Measurements from ENCODE around the gene UBAC2.

GRCh38 chr13:99407906-99408702 lies 207.4 kb downstream of the UBAC2 start:
- TF ChIP-seq, protein P1, sequence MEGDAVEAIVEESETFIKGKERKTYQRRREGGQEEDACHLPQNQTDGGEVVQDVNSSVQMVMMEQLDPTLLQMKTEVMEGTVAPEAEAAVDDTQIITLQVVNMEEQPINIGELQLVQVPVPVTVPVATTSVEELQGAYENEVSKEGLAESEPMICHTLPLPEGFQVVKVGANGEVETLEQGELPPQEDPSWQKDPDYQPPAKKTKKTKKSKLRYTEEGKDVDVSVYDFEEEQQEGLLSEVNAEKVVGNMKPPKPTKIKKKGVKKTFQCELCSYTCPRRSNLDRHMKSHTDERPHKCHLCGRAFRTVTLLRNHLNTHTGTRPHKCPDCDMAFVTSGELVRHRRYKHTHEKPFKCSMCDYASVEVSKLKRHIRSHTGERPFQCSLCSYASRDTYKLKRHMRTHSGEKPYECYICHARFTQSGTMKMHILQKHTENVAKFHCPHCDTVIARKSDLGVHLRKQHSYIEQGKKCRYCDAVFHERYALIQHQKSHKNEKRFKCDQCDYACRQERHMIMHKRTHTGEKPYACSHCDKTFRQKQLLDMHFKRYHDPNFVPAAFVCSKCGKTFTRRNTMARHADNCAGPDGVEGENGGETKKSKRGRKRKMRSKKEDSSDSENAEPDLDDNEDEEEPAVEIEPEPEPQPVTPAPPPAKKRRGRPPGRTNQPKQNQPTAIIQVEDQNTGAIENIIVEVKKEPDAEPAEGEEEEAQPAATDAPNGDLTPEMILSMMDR (conservative IDR thresholded peaks at IDR 0.05), result no peak
- no peak for TF ChIP-seq EZH2 (IDR thresholded peaks at IDR 0.05; ENCODE audit: low read depth)

Data from PC-9 (cell line).